Activated naive CD8-positive, alpha-beta T cell treated with anti-CD3 and anti-CD28 coated beads, Interleukin-2, amount 50 U/mL, for 16 hours (primary cell): ENCODE data around the gene LGALSL.

ENCODE experiments used
- DNase-seq: peaks from one replicate; pipeline ENCODE4 v3.0.0-alpha.2; 2020; ENCODE audit warnings: low read depth, low spot score

Gene LGALSL

GRCh38 chr2:64453770-64454385 is at the start of gene LGALSL:
TSS of gene LGALSL (plus strand) at chr2:64454162. CDS start at chr2:64454546, 384 bp downstream.
- DNase-seq = no peak

- no peak for DNase-seq
Measured at GRCh38 chr2:64404743-64405142, 49.2 kb upstream of the LGALSL start.

DNA sequence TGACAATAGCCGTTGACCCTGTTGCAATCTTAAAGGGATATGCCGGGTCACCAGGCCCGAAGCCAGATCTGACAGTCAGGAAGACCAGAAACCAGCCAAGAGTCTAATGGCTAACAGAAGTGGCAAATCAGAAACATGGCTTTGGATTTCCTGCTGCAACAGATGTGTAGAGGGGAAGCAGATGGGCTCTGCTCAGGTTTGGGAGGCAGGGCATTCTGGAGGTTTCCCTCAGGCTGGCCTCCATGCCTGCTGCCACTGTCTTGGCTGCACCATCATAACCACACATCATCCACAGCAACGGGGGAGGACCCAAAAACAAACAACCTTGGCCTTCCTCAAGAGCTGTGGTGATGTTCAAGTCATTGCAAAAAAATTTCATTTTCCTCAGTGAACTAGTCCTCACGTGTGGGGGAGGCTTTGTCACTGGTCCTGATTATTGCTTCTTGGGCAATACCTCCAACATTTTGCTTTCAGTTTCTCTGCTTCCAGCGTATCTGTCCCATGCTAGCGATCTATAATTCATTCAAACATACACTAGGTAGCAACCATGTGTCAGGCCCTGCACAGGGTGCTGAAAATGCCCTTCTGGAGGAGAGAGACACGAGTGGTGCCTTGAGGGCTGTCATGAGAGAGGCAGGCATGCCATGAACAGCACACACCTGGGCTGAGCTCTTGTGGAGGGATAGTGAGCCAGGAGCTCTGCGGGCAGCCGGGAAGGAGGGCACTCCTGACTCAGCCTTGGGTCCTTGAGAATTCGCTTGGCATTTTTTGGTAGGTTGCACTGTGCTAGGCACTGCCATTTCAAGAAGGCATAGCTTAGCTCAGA is 48.2 kb upstream of the LGALSL start:
- no peak for DNase-seq

- no peak for DNase-seq
Measured at GRCh38 chr2:64406407-64406774, 47.6 kb upstream of the LGALSL start.

- no peak for DNase-seq
Measured at GRCh38 chr2:64408031-64408430, 45.9 kb upstream of the LGALSL start.

DNA sequence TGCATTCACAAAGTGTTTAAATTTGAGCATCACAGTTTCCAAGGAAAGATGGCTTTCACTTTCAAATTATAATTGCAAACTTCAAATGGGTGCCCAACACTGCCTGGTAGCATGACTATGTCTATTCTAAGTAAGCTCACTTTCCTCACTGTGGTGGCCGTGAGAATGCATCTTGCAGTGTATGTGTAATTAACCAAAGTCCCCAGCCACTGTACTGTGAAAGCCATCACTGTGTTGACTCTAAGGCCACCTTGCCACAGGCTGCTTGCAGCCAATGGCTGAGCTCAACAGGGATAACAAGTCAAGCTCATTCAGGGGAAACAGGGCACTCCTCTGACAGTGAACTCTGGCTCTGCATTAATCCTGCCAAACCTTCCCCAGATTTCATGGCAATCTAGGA is 43.3 kb upstream of the LGALSL start:
- DNase-seq = no peak

GRCh38 chr2:64412671-64413070 is 41.3 kb upstream of the LGALSL start:
- DNase-seq = no peak

DNA sequence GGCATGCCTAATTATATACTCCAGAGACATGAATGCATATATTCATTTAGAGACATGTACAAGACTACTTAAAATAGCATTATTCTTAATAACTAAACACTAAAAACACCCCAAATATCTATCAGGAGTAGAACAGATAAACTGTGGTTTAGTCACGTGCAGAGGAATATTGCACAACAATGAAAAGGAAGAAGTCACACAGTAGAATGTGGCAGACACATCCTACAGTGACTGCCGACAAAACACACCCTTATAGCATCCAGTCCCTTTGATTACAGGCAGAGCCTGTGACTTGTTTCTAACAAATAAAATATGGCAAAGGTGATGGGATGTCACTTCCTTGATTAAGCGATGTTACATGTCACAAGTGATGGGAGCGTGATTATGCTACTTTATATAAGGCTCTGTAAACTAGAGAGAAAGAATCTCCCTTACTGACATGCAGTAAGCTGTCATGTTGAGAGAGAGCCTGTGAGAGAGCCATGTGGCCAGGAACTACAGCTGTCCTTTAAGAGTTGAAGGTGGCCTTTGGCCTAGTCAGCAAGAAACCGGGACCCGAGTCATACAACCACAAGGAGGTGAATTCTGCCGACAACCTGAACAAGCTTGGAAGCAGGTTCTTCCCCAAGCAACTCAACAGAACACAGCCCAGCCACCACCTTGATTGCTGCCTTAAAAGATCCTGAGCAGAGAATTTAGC is 39.1 kb upstream of the LGALSL start:
- no peak for DNase-seq

DNA sequence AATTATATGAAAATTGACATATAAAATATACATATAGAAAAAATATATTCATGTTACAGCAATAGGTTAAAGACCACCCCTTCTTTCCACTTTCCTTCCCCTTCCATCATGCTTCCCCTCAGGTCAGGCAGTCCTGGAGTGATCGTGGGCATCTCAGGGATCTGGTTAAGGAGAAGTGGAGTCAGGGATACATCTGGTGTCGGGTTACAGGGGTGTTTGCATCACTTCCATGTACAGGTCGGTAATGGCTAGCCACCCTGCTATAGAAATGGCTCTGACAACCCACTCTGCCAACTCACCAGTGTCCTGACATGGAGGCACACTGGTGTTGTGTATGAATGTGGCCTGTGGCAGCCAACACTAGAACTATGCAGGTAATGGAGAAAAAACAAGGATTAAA is 36.3 kb upstream of the LGALSL start:
- DNase-seq = no peak

GRCh38 chr2:64419596-64420165 is 34.3 kb upstream of the LGALSL start:
- DNase-seq = no peak

GRCh38 chr2:64420677-64421076 is 33.3 kb upstream of the LGALSL start:
- no peak for DNase-seq

GRCh38 chr2:64421201-64421600 is 32.8 kb upstream of the LGALSL start:
- no peak for DNase-seq

GRCh38 chr2:64422466-64422865 is 31.5 kb upstream of the LGALSL start:
- no peak for DNase-seq

DNA sequence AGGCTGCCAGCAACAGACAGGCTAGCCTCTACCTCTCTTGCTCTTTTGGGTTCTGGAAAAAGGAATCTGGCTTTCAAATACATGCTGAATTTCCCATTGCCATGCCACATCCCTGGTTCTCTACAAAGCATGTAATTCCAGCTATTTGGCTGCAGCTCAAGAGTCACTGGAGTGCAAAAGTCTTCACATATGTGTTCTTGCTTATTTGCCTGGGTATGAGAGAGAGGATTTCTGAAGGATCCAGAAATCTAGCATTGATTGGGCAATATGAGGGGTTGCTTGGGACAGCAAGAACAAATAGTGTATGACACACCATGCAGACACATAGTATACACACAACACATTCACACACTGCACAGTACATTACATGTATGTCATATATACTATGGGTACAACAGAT is 30.7 kb upstream of the LGALSL start:
- no peak for DNase-seq

DNA sequence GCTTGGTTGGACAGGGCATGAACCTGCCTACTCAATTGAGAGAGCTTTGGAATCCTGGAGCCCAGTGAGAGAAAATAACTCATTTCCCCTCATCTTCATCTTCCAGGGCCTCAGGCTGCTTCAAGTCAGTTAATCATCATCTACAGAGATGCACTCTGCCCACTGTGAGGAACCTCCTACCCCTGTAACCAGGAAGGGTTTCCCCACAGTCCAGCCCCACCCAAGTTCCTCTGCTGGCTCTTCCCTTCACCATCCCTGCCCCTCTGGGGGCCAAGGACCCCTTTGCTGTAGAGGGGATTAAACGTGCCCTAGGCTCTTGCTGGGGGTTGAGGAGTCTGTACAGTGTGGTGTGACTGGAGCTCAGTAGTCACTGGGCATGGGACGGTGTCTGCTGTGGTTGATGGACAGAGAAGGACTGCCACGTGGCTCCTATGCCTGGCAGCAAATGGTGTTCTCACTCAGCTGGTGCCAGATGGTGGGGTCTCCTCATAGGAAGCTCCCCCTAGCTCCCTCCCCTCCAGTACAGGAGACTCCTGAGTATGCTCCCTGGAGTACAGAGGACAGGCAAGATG is 29.5 kb upstream of the LGALSL start:
- DNase-seq = no peak

DNA sequence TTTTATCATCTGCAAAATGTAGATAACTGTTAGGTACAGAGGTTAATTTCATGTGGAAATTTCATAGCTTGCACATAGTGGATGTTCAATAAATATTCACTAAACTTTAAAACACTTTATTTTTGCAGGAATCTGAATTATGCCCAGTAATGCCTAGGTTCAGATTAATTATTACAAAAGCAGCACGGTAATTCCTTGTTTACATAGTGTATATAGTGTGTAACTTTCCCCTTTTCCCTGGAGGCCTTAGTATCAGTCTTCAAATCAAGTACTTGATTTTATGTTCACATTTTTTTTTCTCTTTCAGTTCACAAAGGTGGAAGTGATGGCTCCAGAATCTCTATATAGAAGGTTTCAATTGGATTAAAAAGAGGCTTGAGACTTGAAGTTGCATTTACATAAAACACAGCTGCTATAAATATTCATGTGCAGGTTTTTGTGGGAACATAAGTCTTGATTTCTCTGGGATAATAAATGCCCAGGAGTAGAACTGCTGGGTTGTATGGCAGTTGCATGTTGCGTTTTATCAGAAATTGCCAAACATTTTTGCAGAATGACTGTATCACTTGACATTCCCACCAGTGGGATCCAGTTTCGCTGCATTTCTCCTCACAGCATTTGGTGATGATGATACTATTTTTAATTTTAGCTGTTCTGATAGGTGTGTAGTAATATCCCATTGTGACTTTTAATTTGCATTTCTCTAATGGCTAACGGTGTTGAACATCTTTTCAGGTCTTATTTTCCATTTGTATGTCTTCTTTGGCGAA is 27.6 kb upstream of the LGALSL start:
- DNase-seq = no peak

- no peak for DNase-seq
Measured at GRCh38 chr2:64434039-64434657, 19.8 kb upstream of the LGALSL start.

- no peak for DNase-seq
Measured at GRCh38 chr2:64437883-64438282, 16.1 kb upstream of the LGALSL start.

- DNase-seq = no peak
Measured at GRCh38 chr2:64439194-64439593, 14.8 kb upstream of the LGALSL start.

DNA sequence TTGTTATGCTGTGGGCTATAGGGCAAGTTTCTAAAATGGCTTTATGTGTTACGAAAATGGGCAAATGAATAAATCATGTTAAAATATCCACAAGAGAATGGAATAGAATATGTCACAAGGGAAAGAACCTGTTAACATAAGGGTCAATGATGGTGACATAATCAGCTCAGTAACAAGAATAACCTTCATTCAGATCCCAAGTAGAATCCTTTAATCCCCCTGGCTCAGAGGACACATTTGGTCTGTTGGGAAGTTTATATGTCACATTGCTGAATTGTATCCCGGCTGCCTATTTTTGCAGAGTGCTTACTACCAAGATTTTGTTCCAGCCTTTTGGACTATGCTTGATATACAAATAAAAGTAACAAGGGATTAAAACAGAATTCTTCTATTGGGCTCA is 13.1 kb upstream of the LGALSL start:
- no peak for DNase-seq

DNA sequence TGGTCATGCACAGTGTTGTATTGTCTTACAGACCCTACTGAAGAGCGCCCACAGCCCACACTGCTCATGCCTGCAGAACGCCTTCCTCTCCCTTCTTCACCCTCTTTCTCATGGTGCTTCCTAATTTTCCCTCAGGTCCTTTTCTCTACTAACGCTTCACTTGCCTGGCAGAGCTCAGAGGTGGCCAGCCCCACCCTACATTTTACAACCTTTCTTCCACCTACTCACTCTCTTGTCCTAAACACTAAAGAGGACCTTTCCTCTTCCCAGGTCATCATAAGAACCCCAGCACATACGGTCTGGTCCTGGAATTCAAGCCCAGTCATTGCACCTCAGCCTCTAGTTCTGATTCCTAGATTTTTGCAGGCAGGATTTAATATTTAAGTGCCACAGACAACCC is 11.7 kb upstream of the LGALSL start:
- no peak for DNase-seq
